Measurements from ENCODE around the gene SLC9A3. TPM values are rescaled to one million over a fixed set of nuclear protein-coding genes. Genes with fewer than 3 reads are reported as not detected.

The SLC9A3 gene
- total RNA-seq, 1 donor from 2014 or later, result 9.9 TPM

DNA sequence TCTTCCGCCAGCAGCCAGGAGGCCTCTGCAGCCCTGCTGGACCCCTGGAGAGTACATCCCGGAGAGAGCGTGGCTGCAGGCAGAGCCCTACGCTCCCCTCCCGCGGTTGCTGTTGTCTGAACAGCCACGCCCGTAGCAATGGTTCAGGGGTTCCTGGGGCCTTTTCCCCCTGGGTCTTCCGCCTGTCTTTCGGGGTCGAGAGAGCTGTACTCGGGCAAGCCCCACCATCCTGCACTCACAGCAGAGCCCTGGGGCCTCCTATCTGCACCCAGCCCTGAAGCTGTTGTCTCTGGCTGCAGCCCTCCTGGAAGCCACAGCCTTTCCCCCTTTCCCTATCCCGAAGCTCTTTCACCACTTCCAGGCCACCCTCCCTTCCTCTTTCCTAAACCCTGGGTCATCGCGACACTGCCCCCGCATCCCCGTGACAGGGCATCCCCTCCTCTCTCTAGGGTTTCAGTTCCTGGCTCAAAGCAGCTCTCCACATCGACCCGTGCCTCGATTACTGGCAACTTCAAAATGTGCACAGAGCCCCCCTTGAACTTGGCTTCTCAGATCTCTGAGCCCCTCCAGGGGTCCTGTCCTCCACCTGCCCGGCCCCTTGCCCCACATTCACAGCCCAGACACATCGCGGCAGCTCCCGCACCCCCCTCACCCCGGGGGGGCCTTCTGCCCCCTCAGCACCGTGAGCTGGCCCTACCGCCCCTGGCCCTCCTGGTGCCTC, 44.0 kb upstream of the SLC9A3 start:
- Histone ChIP-seq H3K27me3 (no peaks in the 10 kb centered on the region), H3K4me1 (no peaks in the 10 kb centered on the region), H3K27ac (no peak overlapping the region), H3K9me3 (no peaks in the 10 kb centered on the region), H3K36me3 (no peaks in the 10 kb centered on the region), H3K4me3 (no peak overlapping the region)
- no peak for DNase-seq (ENCODE audit: low spot score in 2 of 2)
- TF ChIP-seq, protein P1, sequence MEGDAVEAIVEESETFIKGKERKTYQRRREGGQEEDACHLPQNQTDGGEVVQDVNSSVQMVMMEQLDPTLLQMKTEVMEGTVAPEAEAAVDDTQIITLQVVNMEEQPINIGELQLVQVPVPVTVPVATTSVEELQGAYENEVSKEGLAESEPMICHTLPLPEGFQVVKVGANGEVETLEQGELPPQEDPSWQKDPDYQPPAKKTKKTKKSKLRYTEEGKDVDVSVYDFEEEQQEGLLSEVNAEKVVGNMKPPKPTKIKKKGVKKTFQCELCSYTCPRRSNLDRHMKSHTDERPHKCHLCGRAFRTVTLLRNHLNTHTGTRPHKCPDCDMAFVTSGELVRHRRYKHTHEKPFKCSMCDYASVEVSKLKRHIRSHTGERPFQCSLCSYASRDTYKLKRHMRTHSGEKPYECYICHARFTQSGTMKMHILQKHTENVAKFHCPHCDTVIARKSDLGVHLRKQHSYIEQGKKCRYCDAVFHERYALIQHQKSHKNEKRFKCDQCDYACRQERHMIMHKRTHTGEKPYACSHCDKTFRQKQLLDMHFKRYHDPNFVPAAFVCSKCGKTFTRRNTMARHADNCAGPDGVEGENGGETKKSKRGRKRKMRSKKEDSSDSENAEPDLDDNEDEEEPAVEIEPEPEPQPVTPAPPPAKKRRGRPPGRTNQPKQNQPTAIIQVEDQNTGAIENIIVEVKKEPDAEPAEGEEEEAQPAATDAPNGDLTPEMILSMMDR (IDR thresholded peaks at IDR 0.05), result no peak
- intact Hi-C loops (cut with DNase I), result no loop called here

DNA sequence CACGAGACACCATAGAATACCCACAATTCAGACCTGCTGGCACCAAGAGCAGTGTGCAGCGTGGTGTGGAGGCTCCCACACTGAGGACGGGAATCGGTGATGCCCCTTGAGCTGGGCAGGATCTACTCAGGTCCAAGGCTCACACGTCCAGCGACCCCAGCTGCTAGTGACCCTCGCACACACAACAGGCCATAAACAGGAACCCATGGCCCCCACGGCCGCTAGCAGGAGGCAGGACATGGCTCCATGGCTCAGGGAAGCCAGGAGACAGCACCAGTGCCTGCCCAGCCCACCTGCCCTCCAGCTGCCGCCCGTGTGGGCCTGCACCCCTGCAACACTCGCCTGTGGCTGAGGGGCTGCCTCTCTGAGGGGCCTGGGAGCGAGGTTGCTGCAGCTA, 43.4 kb upstream of the SLC9A3 start:
- Histone ChIP-seq H3K4me3 (no peak overlapping the region), H3K27me3 (no peaks in the 10 kb centered on the region), H3K4me1 (no peaks in the 10 kb centered on the region), H3K9me3 (no peaks in the 10 kb centered on the region), H3K36me3 (no peaks in the 10 kb centered on the region), H3K27ac (no peak overlapping the region)
- TF ChIP-seq, protein P1 (IDR thresholded peaks at IDR 0.05), result no peak
- intact Hi-C loops (cut with DNase I), result no loop called here
- no peak for DNase-seq (ENCODE audit: low spot score in 2 of 2)

DNA sequence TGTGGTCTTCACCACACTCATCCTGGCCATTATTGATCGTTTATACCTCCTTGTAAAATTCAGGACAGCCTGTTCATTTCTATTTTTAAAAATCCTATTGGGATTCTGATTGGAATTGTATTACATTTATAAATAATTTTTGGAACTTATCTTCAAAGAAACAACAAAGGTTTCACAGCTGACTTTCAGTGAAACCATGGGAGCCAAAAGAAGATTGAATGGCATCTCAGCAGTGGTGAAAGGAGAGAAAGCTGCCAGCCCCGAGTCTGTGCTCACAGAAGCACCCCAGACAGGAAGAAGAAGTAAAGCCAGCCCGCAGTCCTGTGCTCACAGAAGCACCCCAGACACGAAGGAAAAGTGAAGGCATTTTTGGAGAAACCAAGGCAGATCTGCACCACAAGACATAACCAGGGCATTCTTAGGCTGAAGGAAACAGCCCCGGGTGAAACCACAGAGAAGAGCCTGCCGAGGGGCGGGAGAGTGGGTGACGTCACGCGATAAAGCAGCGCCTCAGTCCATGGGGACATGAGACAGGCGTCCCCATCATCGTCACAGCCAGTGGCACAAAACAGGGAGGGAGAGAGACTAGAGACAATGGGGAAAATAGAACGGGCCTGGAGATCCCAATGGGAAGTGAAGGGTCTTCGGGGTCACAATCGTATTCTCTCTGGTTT, 42.5 kb upstream of the SLC9A3 start:
- DNase-seq (ENCODE audit: low spot score in 2 of 2), result no peak
- Histone ChIP-seq H3K27ac (no peak overlapping the region), H3K4me1 (no peaks in the 10 kb centered on the region), H3K9me3 (no peaks in the 10 kb centered on the region), H3K4me3 (no peak overlapping the region), H3K27me3 (no peaks in the 10 kb centered on the region), H3K36me3 (no peaks in the 10 kb centered on the region)
- TF ChIP-seq, protein P1 (IDR thresholded peaks at IDR 0.05), result no peak
- intact Hi-C loops (cut with DNase I), result no loop called here

DNA sequence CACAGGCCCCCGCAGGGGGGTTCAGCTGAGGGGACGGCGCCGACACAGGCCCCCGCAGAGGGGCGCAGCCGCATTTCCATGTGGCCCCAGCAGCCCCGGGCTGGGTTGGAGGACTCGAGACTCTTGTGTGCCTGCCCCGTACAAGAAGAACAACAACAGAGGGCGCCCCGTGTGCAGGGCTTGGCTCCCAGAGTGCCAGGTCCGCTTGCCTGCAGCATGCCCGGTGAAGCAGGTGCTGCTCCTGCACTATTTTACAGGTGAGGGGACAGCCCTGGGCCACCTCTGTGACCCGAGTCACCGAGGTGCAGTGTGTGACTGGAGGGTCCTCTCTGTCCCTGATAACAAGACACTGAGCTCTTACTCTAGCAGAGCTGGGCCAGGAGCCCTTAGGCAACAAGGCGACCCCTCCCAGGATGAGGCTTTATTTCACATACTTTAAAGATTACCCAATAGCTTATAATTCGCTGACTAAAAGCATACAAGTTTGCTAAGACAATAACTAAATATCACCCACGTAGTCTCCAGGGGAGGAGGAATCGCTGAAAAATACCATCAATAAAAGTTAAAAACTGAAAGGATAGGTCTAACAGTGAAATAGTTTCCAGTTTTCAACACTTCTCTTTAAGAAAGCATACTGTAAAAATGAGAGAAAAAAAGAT, 41.7 kb upstream of the SLC9A3 start:
- peak in 1 of 2 donors; percentile 45 for DNase-seq (ENCODE audit: low spot score in 2 of 2)
- TF ChIP-seq, protein P1 (IDR thresholded peaks at IDR 0.05), result no peak
- no peaks in the 10 kb centered on the region for H3K36me3 ChIP-seq
- intact Hi-C loops (cut with DNase I), result no loop called here
- H3K27me3 ChIP-seq, result no peaks in the 10 kb centered on the region
- H3K4me3 ChIP-seq, result no peak overlapping the region
- no peaks in the 10 kb centered on the region for H3K9me3 ChIP-seq
- no peak overlapping the region for H3K27ac ChIP-seq
- H3K4me1 ChIP-seq, result no peaks in the 10 kb centered on the region

DNA sequence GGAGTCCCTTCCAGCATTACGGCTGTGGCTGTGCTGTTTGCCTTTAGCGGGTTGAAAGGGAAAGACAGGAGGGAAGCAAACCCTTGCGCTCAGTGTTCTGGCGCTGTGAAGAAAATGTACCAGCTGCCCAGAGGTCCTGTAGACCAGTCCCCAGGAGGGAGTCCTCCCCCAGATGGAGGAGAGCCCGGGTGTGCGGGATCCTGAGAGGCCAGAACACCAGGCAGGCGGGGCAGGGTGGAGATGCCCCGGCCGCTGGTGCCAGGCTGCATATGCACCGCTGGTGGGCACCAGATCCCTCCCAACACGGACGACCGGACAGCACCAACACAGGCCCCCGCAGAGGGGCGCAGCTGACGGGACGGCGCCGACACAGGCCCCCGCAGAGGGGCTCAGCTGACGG, 37.2 kb upstream of the SLC9A3 start:
- intact Hi-C loops (cut with DNase I), result no loop called here
- no peak overlapping the region for H3K27ac ChIP-seq
- H3K4me3 ChIP-seq, result no peak overlapping the region
- no peaks in the 10 kb centered on the region for H3K36me3 ChIP-seq
- no peaks in the 10 kb centered on the region for H3K4me1 ChIP-seq
- no peaks in the 10 kb centered on the region for H3K27me3 ChIP-seq
- H3K9me3 ChIP-seq, result no peaks in the 10 kb centered on the region
- TF ChIP-seq, protein P1 (IDR thresholded peaks at IDR 0.05), result no peak
- DNase-seq (ENCODE audit: low spot score in 2 of 2), result no peak
